ENCODE measurements around the gene LMF1. TPM values are rescaled to one million over a fixed set of nuclear protein-coding genes. Genes with fewer than 3 reads are reported as not detected.
A peak's percentile ranks its signal among the peaks of the same experiment; 100 is the strongest.

LMF1 gene
- total and polyA plus RNA-seq, 4 donors = 8.8 to 75.0 (median 28.3) TPM

DNA sequence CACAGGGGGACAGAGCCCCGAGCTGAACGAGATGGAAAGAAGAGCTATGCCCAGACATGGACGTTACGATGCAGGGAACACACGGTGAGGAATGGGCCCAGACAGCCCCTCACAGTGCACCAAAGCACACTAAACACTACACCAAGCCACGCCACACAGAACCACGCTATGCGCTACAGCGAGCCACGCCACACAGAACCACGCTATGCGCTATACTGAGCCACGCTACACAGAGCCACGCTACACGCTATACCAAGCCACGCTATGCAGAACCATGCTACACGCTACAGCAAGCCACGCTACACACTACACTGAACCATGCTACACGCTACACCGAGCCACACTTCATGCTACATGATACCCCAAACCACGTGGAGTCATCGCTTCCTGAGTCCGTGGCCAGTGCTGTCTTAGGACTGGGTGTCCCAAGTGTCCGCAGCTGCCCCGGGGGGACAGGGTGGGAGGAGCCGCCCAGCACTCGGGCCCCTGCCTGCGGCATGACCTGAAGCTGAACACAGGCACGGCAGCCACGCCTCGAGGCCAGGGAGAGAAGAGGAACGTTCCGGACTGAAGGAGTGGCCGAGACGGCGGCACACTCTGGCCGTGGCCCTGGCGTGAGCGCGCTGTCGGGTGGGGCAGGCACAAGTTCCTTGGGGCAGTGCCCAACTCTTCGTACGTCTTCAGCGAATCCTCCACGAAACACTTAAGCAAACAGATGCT lies 61.3 kb downstream of the LMF1 start:
- H3K4me1 ChIP-seq (ENCODE audit: control insufficient read depth in 1 of 2, insufficient read depth in 2 of 2, low read length in 2 of 2) = no peaks in the 10 kb centered on the region
- H3K4me3 ChIP-seq (ENCODE audit: low read length in 2 of 2) = no peak overlapping the region
- 92 to 96% methylated on average over 45 of the region's 45 CpGs for WGBS, 2 donors
- no peak overlapping the region for H3K27ac ChIP-seq (ENCODE audit: low read depth in 1 of 2, low read length in 2 of 2)
- no peak for DNase-seq
- intact Hi-C loops (cut with DNase I) = no loop called here
- peaks cover 2% of the 10 kb centered on the region for H3K9me3 ChIP-seq (ENCODE audit: control insufficient read depth, low read length)
- H3K36me3 ChIP-seq (ENCODE audit: control insufficient read depth in 1 of 2, insufficient read depth in 2 of 2, low read length in 1 of 2) = peaks cover 0 to 2% of the 10 kb centered on the region in 2 donors
- no peaks in the 10 kb centered on the region for H3K27me3 ChIP-seq (ENCODE audit: control insufficient read depth in 1 of 2, insufficient read depth in 2 of 2, low read length in 1 of 2)
- no peak for ATAC-seq (ENCODE audit: low FRiP score)

GRCh38 chr16:908526-909155 lies 62.1 kb downstream of the LMF1 start:
- WGBS, 2 donors = 94 to 96% methylated on average over 15 of the region's 15 CpGs
- Histone ChIP-seq H3K27me3 (ENCODE audit: control insufficient read depth in 1 of 2, insufficient read depth in 2 of 2, low read length in 1 of 2) (no peaks in the 10 kb centered on the region), H3K9me3 (ENCODE audit: control insufficient read depth, low read length) (peaks cover 2% of the 10 kb centered on the region), H3K36me3 (ENCODE audit: control insufficient read depth in 1 of 2, insufficient read depth in 2 of 2, low read length in 1 of 2) (peaks cover 0 to 2% of the 10 kb centered on the region in 2 donors), H3K4me3 (ENCODE audit: low read length in 2 of 2) (no peak overlapping the region), H3K4me1 (ENCODE audit: control insufficient read depth in 1 of 2, insufficient read depth in 2 of 2, low read length in 2 of 2) (no peaks in the 10 kb centered on the region), H3K27ac (ENCODE audit: low read depth in 1 of 2, low read length in 2 of 2) (no peak overlapping the region)
- no peak for ATAC-seq (ENCODE audit: low FRiP score)
- DNase-seq = peak in 1 of 2 donors; percentile 32
- intact Hi-C loops (cut with DNase I) = no loop called here

DNA sequence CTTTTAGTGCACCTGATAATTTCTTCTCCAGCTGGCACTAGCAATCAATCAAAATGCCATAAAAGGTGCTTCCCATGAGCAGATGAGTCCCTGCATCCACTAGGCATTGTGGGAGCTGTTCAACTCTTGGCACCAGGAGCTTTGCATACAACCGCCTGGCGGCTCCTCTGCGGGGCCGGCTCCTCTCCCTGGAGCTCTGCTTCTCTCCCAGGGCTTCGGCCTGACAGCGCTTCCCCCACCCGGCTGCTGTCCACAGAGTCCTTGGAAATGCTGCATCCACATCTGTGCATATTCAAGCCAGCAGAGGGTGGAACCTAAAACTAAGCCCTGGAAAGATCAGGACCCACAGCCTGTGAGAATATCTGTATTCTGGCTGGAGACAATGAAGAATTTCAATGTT lies 62.9 kb downstream of the LMF1 start:
- intact Hi-C loops (cut with DNase I) = no loop called here
- DNase-seq = peak; percentile 12 to 52
- peaks cover 2% of the 10 kb centered on the region for H3K9me3 ChIP-seq (ENCODE audit: control insufficient read depth, low read length)
- no peaks in the 10 kb centered on the region for H3K4me1 ChIP-seq (ENCODE audit: control insufficient read depth in 1 of 2, insufficient read depth in 2 of 2, low read length in 2 of 2)
- H3K4me3 ChIP-seq (ENCODE audit: low read length in 2 of 2) = no peak overlapping the region
- WGBS, 2 donors = 96% methylated on average over 7 of the region's 7 CpGs
- H3K27ac ChIP-seq (ENCODE audit: low read depth in 1 of 2, low read length in 2 of 2) = no peak overlapping the region
- H3K27me3 ChIP-seq (ENCODE audit: control insufficient read depth in 1 of 2, insufficient read depth in 2 of 2, low read length in 1 of 2) = no peaks in the 10 kb centered on the region
- no peak for ATAC-seq (ENCODE audit: low FRiP score)
- H3K36me3 ChIP-seq (ENCODE audit: control insufficient read depth in 1 of 2, insufficient read depth in 2 of 2, low read length in 1 of 2) = peaks cover 0 to 2% of the 10 kb centered on the region in 2 donors

DNA sequence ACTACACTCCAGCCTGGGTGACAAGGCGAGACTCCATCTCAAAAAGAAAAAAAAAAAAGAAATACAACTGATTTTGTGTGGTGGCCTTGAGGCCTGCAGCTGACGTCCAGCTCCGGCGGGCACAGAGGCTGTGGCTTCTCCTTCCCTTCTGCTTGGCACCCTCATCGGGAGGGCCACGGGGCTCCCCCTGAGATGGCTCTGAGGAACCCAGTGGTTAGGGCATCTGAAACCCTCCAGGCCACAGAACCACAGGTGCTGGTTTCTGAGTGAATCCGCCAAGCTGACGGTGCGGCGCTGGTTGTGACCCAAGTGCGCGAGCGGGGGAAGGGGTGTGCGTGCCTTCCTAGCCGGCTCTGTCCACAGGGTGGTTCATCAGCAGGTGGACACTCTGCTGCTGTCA lies 63.4 kb downstream of the LMF1 start:
- ATAC-seq (ENCODE audit: low FRiP score) (no peak), DNase-seq (peak; percentile 17 to 23)
- Histone ChIP-seq H3K4me3 (ENCODE audit: low read length in 2 of 2) (no peak overlapping the region), H3K27ac (ENCODE audit: low read depth in 1 of 2, low read length in 2 of 2) (no peak overlapping the region), H3K27me3 (ENCODE audit: control insufficient read depth in 1 of 2, insufficient read depth in 2 of 2, low read length in 1 of 2) (no peaks in the 10 kb centered on the region), H3K9me3 (ENCODE audit: control insufficient read depth, low read length) (peaks cover 2% of the 10 kb centered on the region), H3K36me3 (ENCODE audit: control insufficient read depth in 1 of 2, insufficient read depth in 2 of 2, low read length in 1 of 2) (peaks cover 0 to 2% of the 10 kb centered on the region in 2 donors), H3K4me1 (ENCODE audit: control insufficient read depth in 1 of 2, insufficient read depth in 2 of 2, low read length in 2 of 2) (no peaks in the 10 kb centered on the region)
- 96 to 97% methylated on average over 15 of the region's 15 CpGs for WGBS, 2 donors
- intact Hi-C loops (cut with DNase I) = no loop called here

- intact Hi-C loops (cut with DNase I) = no loop called here
- H3K4me3 ChIP-seq (ENCODE audit: low read length in 2 of 2) = no peak overlapping the region
- 98% methylated on average over 12 of the region's 12 CpGs for WGBS, 2 donors
- H3K9me3 ChIP-seq (ENCODE audit: control insufficient read depth, low read length) = peaks cover 2% of the 10 kb centered on the region
- ATAC-seq (ENCODE audit: low FRiP score) (no peak), DNase-seq (peak; percentile 19 to 51)
- peaks cover 0 to 2% of the 10 kb centered on the region in 2 donors for H3K36me3 ChIP-seq (ENCODE audit: control insufficient read depth in 1 of 2, insufficient read depth in 2 of 2, low read length in 1 of 2)
- H3K27me3 ChIP-seq (ENCODE audit: control insufficient read depth in 1 of 2, insufficient read depth in 2 of 2, low read length in 1 of 2) = no peaks in the 10 kb centered on the region
- no peak overlapping the region for H3K27ac ChIP-seq (ENCODE audit: low read depth in 1 of 2, low read length in 2 of 2)
- H3K4me1 ChIP-seq (ENCODE audit: control insufficient read depth in 1 of 2, insufficient read depth in 2 of 2, low read length in 2 of 2) = no peaks in the 10 kb centered on the region
Observed at GRCh38 chr16:906296-906695, 64.5 kb downstream of the LMF1 start.

GRCh38 chr16:901715-902601 lies 68.8 kb downstream of the LMF1 start:
- no peak overlapping the region for H3K4me3 ChIP-seq (ENCODE audit: low read length in 2 of 2)
- ATAC-seq (ENCODE audit: low FRiP score) (no peak), DNase-seq (peak; percentile 46 to 73)
- H3K9me3 ChIP-seq (ENCODE audit: control insufficient read depth, low read length) = no peaks in the 10 kb centered on the region
- no peaks in the 10 kb centered on the region for H3K27me3 ChIP-seq (ENCODE audit: control insufficient read depth in 1 of 2, insufficient read depth in 2 of 2, low read length in 1 of 2)
- intact Hi-C loops (cut with DNase I) = no loop called here
- H3K27ac ChIP-seq (ENCODE audit: low read depth in 1 of 2, low read length in 2 of 2) = no peak overlapping the region
- H3K36me3 ChIP-seq (ENCODE audit: control insufficient read depth in 1 of 2, insufficient read depth in 2 of 2, low read length in 1 of 2) = no peaks in the 10 kb centered on the region
- no peaks in the 10 kb centered on the region for H3K4me1 ChIP-seq (ENCODE audit: control insufficient read depth in 1 of 2, insufficient read depth in 2 of 2, low read length in 2 of 2)
- WGBS, 2 donors = 77 to 86% methylated on average over 29 to 32 of the region's 32 CpGs

DNA sequence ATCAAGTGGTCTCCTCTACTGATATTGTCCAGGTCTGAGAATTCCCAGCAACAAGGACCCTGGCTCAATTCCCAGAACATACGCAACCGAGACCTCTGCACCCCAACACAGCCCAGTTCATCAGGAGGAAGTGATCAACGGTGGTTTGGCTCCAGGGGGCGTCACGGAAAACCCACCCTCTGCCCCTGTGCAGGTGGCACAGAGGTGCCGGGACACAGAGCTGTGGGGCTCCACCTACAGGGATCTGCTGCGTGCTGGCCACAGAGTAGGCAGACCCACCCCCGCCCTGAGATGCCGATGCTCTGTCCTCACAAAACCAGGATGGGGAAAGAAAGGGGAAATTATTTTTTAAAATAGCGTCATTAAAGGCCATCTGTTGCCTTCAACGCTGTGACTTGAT lies 69.6 kb downstream of the LMF1 start:
- WGBS, 2 donors = 76 to 84% methylated on average over 11 of the region's 11 CpGs
- Histone ChIP-seq H3K9me3 (ENCODE audit: control insufficient read depth, low read length) (no peaks in the 10 kb centered on the region), H3K4me1 (ENCODE audit: control insufficient read depth in 1 of 2, insufficient read depth in 2 of 2, low read length in 2 of 2) (no peaks in the 10 kb centered on the region), H3K4me3 (ENCODE audit: low read length in 2 of 2) (no peak overlapping the region), H3K27me3 (ENCODE audit: control insufficient read depth in 1 of 2, insufficient read depth in 2 of 2, low read length in 1 of 2) (no peaks in the 10 kb centered on the region), H3K27ac (ENCODE audit: low read depth in 1 of 2, low read length in 2 of 2) (no peak overlapping the region), H3K36me3 (ENCODE audit: control insufficient read depth in 1 of 2, insufficient read depth in 2 of 2, low read length in 1 of 2) (no peaks in the 10 kb centered on the region)
- DNase-seq = peak; percentile 10 to 58
- ATAC-seq (ENCODE audit: low FRiP score) = no peak
- intact Hi-C loops (cut with DNase I) = no loop called here

DNA sequence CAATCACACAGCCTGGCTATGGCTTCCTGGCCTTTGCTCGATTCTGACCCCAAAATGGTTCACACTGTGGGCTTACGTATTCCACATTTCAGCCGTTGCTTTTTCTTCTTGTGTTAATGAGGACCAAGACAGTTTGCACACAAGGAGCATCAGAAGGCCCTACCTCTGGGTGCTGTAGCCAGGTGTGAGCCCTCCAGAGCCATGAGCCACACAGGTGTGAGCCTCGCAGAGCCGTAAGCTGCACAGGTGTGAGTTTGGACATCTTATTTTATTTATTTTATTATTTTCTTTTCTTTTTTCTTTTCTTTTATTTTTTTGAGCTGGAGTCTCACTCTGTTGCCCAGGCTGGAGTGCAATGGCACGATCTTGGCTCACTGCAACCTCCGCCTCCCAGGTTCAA lies 70.6 kb downstream of the LMF1 start:
- H3K4me1 ChIP-seq (ENCODE audit: control insufficient read depth in 1 of 2, insufficient read depth in 2 of 2, low read length in 2 of 2) = no peaks in the 10 kb centered on the region
- no peaks in the 10 kb centered on the region for H3K27me3 ChIP-seq (ENCODE audit: control insufficient read depth in 1 of 2, insufficient read depth in 2 of 2, low read length in 1 of 2)
- no peaks in the 10 kb centered on the region for H3K9me3 ChIP-seq (ENCODE audit: control insufficient read depth, low read length)
- ATAC-seq (ENCODE audit: low FRiP score) (no peak), DNase-seq (peak in 1 of 2 donors; percentile 10)
- 95 to 96% methylated on average over 7 of the region's 7 CpGs for WGBS, 2 donors
- intact Hi-C loops (cut with DNase I) = no loop called here
- no peak overlapping the region for H3K4me3 ChIP-seq (ENCODE audit: low read length in 2 of 2)
- H3K36me3 ChIP-seq (ENCODE audit: control insufficient read depth in 1 of 2, insufficient read depth in 2 of 2, low read length in 1 of 2) = no peaks in the 10 kb centered on the region
- no peak overlapping the region for H3K27ac ChIP-seq (ENCODE audit: low read depth in 1 of 2, low read length in 2 of 2)

All from aorta (tissue), 5 donors.